HepG2 (cell line): Measurements from ENCODE around the gene ASMT. TPM values are rescaled to one million over a fixed set of nuclear protein-coding genes. Genes with fewer than 3 reads are reported as not detected.

Experiments used
- ATAC-seq: fragments of 200-7000 bp; cut with Tn5 transposase; 3 replicates; pipeline ENCODE4 v1.9.1; 2020; ENCODE audit warnings: mild to moderate bottlenecking, moderate library complexity
- BruUV-seq: library from RNA; stranded (reverse); fragments of 400-500 nt; replicated peaks from 2 replicates; lab custom pipeline; 2021; lab: Mats Ljungman, UMichigan
- CTCF ChIA-PET: fragments of 300-600 bp; formaldehyde crosslinking; extraction: SDS; loops from one replicate; lab custom pipeline; 2021; ENCODE audit warnings: low total read pairs, inconsistent platforms, low intra/inter-chr PET ratio; lab: Yijun Ruan, JAX
- POLR2A ChIA-PET: fragments of 350-600 bp; sonication (Branson Sonifier 250); formaldehyde crosslinking; loops from one replicate; lab custom pipeline; 2020; ENCODE audit warnings: antibody characterized with exemption, inconsistent platforms; lab: Yijun Ruan, JAX
- DNase-seq: peaks from one replicate; pipeline ENCODE4 v3.0.0-alpha.2; 2015; ENCODE audit warnings: low spot score
- FAIRE-seq: peaks from 3 replicates; lab custom pipeline; 2011; peaks lifted over from hg19 to GRCh38; lab: Jason Lieb, UNC
- H2AFZ ChIP-seq: one replicate; pipeline ENCODE4 v1.6.1; 2011; ENCODE audit warnings: low read length, inconsistent platforms
- H3K27ac ChIP-seq: fragments of 300-600 bp; 3 replicates; pipeline ENCODE4 v1.8.0; 2011; ENCODE audit warnings: mixed run types, mild to moderate bottlenecking, mixed read lengths, low read length, inconsistent platforms; ENCODE audit not compliant: insufficient read depth; ENCODE audit errors: extremely low read length
- H3K27me3 ChIP-seq, 2 experiments: fragments of 200-600 bp in 1 of 2; 2 replicates in 1 of 2; 3 replicates in 1 of 2; pipeline versions ENCODE4 v1.6.0 to v1.8.0; 2011; ENCODE audit warnings: low read length in 2 of 2, mild to moderate bottlenecking in 2 of 2, moderate library complexity in 2 of 2, inconsistent platforms in 1 of 2; ENCODE audit not compliant: insufficient read depth in 2 of 2, control insufficient read depth in 1 of 2
- H3K36me3 ChIP-seq, 2 experiments: fragments of 200-600 bp in 1 of 2; replicated peaks in 1 of 2; 2 replicates in 1 of 2; 3 replicates in 1 of 2; pipeline versions ENCODE4 v1.5.1 to v1.8.0; 2011; ENCODE audit warnings: low read length in 2 of 2, inconsistent platforms in 1 of 2; ENCODE audit not compliant: insufficient read depth in 2 of 2, control insufficient read depth in 1 of 2
- H3K4me1 ChIP-seq: 2 replicates; pipeline ENCODE4 v1.5.1; 2012; ENCODE audit warnings: low read length, inconsistent platforms; ENCODE audit not compliant: insufficient read depth
- H3K4me2 ChIP-seq: 2 replicates; pipeline ENCODE4 v1.6.0; 2011; ENCODE audit warnings: low read depth, low read length, inconsistent platforms
- H3K4me3 ChIP-seq, 3 experiments: fragments of 200-600 bp in 1 of 3; sonication (generic), shearing (Covaris generic) in 1 of 3; replicated peaks in 1 of 3; 2 replicates each; pipeline ENCODE4 v1.5.1; 2011 to 2016; ENCODE audit warnings: low read length in 3 of 3, inconsistent platforms in 2 of 3, low read depth in 2 of 3, mild to moderate bottlenecking in 2 of 3, control low read depth in 1 of 3, mixed read lengths in 1 of 3; ENCODE audit not compliant: insufficient read depth in 1 of 3
- H3K79me2 ChIP-seq: one replicate; pipeline ENCODE4 v1.6.1; 2011; ENCODE audit warnings: low read length, inconsistent platforms; ENCODE audit not compliant: insufficient read depth
- H3K9ac ChIP-seq: 2 replicates; pipeline ENCODE4 v1.6.0; 2011; ENCODE audit warnings: mild to moderate bottlenecking, low read depth, low read length, inconsistent platforms; ENCODE audit not compliant: insufficient read depth
- H3K9me3 ChIP-seq: 2 replicates; pipeline ENCODE4 v1.5.1; 2012; ENCODE audit warnings: mild to moderate bottlenecking, low read length
- H4K20me1 ChIP-seq: 2 replicates; pipeline ENCODE4 v1.6.0; 2011; ENCODE audit warnings: inconsistent platforms, mild to moderate bottlenecking, low read length, moderate library complexity; ENCODE audit not compliant: insufficient read depth
- CHD2 ChIP-seq: IDR thresholded peaks from 2 replicates; pipeline ENCODE4 v1.6.1; 2011; ENCODE audit warnings: low read depth, low read length, improper control_type of control experiment
- DMAP1 ChIP-seq: IDR thresholded peaks from 2 replicates; pipeline ENCODE4 v1.6.1; 2016
- ESRRA ChIP-seq: sonication (generic); formaldehyde crosslinking; IDR thresholded peaks from 2 replicates; pipeline ENCODE4 v1.5.1; 2020; ENCODE audit warnings: mild to moderate bottlenecking, low read depth, missing genetic modification reagents
- FOXJ3 ChIP-seq: sonication (generic); formaldehyde crosslinking; IDR thresholded peaks from 2 replicates; pipeline ENCODE4 v1.4.0; 2020; ENCODE audit warnings: missing genetic modification reagents, mild to moderate bottlenecking, borderline replicate concordance
- KLF16 ChIP-seq, 2 experiments: sonication (generic) in 1 of 2; formaldehyde crosslinking in 1 of 2; IDR thresholded peaks; 2 replicates each; pipeline versions ENCODE4 v1.6.1 to v1.8.0; 2016 to 2023; ENCODE audit warnings: missing genetic modification reagents in 2 of 2, missing compliant biosample characterization in 1 of 2
- LCORL ChIP-seq, 2 experiments: fragments of 450-650 bp in 1 of 2; sonication (generic) in 1 of 2; formaldehyde crosslinking in 1 of 2; IDR thresholded peaks; 2 replicates each; pipeline versions ENCODE4 v1.5.0 to v1.6.1; 2017 to 2020; ENCODE audit warnings: antibody characterized with exemption in 1 of 2, missing genetic modification reagents in 1 of 2
- XRCC5 ChIP-seq: fragments of 200-400 bp; formaldehyde crosslinking; optimal IDR thresholded peaks from 2 replicates; pipeline ENCODE3; 2017; ENCODE audit warnings: mild to moderate bottlenecking, low read length
- ZBTB7B ChIP-seq: sonication (generic); formaldehyde crosslinking; IDR thresholded peaks from 2 replicates; pipeline ENCODE4 v1.4.0; 2020; ENCODE audit warnings: missing genetic modification reagents
- ZFP36L1 ChIP-seq: sonication (generic); formaldehyde crosslinking; IDR thresholded peaks from 2 replicates; pipeline ENCODE4 v1.8.0; 2022; ENCODE audit warnings: mild to moderate bottlenecking, missing genetic modification reagents, moderate library complexity
- ZNF589 ChIP-seq: sonication (generic); formaldehyde crosslinking; conservative IDR thresholded peaks from 2 replicates; pipeline ENCODE4 v1.8.0; 2022; ENCODE audit warnings: mild to moderate bottlenecking, moderate library complexity, missing genetic modification reagents
- ZNF644 ChIP-seq: IDR thresholded peaks from 2 replicates; pipeline ENCODE4 v1.6.1; 2016; ENCODE audit warnings: low read depth
- ZNF75D ChIP-seq: sonication (generic); formaldehyde crosslinking; IDR thresholded peaks from 2 replicates; pipeline ENCODE4 v1.8.1; 2023; ENCODE audit warnings: missing genetic modification reagents, mild to moderate bottlenecking, borderline replicate concordance
- WGBS: methylation state at CpG from one replicate; pipeline ENCODE4 v1.1.6; 2017; ENCODE audit warnings: low lambda C conversion rate; 5-methylcytosine and 5-hydroxymethylcytosine counted together
- in situ Hi-C: cut with HindIII; loops from 2 replicates; pipeline ENCODE4 v1.10.0; 2017; ENCODE audit warnings: low pct_unique_long_range_greater_than_20kb; ENCODE audit not compliant: extremely low pct_ligation_motif_present
- intact Hi-C: fragments of 100-400 bp; cut with micrococcal nuclease; formaldehyde crosslinking; loops from one replicate; pipeline ENCODE4 v1.10.0; 2022; ENCODE audit not compliant: unreplicated experiment
- polyA plus RNA-seq, 8 experiments: library from polyadenylated mRNA; depleted of rRNA in 3 of 8; stranded (reverse) in 7 of 8; unstranded in 1 of 8; fragments of >200 nt; fragmentation: Illumina TruSeq in 4 of 8; extraction: Trizol in 4 of 8; gene quantifications; 2 replicates each; pipeline versions ENCODE4 v1.2.1 to v1.2.3, GENCODE V29; 2011 to 2016; ENCODE audit warnings: low read depth in 4 of 8, missing spikeins in 1 of 8, mixed read lengths in 1 of 8; ENCODE audit not compliant: insufficient read depth in 1 of 8
- total RNA-seq, 5 experiments: library from RNA; depleted of rRNA; stranded (reverse); fragments of >200 nt; fragmentation: Illumina TruSeq; extraction: Trizol; gene quantifications; 2 replicates each; pipeline ENCODE4 v1.2.3, GENCODE V29; 2016; ENCODE audit warnings: low read depth in 1 of 5
- TF ChIP-seq, protein P1 (sequence below): sonication (generic); formaldehyde crosslinking; IDR thresholded peaks from 2 replicates; pipeline ENCODE4 v1.4.0; 2020; ENCODE audit warnings: missing genetic modification reagents; ENCODE audit errors: not compliant biosample characterization
- TF ChIP-seq, protein P2 (sequence below): sonication (generic); formaldehyde crosslinking; IDR thresholded peaks from 2 replicates; pipeline ENCODE4 v1.8.1; 2023; ENCODE audit warnings: mild to moderate bottlenecking, moderate library complexity, missing genetic modification reagents
- TF ChIP-seq, protein P3 (sequence below): IDR thresholded peaks from 2 replicates; pipeline ENCODE4 v1.6.1; 2016; ENCODE audit warnings: control low read depth
- TF ChIP-seq, protein P4 (sequence below): sonication (generic); formaldehyde crosslinking; IDR thresholded peaks from 2 replicates; pipeline ENCODE4 v1.4.0; 2020; ENCODE audit warnings: missing genetic modification reagents, borderline replicate concordance

Gene ASMT
- total and polyA plus RNA-seq, 2 of the 13 experiments (the other 11 are each of a cell fraction or from before 2014, with no cell fraction given) = 0.04 TPM; not detected in 1

DNA sequence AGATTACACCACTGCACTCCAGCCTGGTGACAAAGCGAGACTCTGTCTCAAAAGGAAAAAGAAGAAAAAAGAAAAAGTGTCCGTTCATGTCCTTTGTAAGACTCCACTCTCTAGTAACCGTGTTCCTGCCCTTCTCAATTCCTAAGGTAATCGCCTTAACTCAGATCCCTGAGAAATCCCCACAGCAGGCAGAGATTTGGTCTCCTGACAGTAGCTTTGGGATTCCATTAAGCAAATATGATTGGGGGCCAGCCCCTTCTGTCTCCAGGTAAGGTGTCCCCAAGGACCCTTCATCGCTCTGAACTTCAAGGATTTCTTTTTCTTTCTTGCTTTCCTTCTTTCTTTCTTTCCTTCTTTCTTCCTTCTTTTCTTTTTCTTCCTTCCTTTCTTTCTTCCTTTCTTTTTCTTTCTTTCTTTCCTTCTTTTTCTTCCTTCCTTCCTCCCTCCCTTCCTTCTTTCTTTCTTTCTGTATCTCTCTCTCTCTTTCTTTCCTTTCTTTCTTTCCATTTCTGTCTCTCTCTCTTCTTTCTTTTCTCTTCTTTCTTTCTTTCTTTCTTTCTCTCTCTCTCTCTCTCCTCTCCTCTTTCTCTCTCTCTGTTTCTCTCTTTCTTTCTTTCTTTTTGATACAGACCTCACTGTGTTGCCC, 2.1 kb upstream of the ASMT start:
- Histone ChIP-seq H3K4me1 (0 out of 2 replicates have a peak, but pooled peaks cover 8% of the 10 kb centered on the region), H3K79me2 (no peaks in the 10 kb centered on the region), H3K4me2 (no peak overlapping the region), H3K36me3 (no peaks in the 10 kb centered on the region), H2AFZ (no peak overlapping the region), H4K20me1 (no peaks in the 10 kb centered on the region), H3K9ac (no peak overlapping the region), H3K27me3 (0 out of 5 replicates have a peak, but pooled peaks cover 0 to 2% of the 10 kb centered on the region in 2 experiments), H3K4me3 (no peak overlapping the region), H3K27ac (no peak overlapping the region), H3K9me3 (no peaks in the 10 kb centered on the region)
- POLR2A ChIA-PET = no interaction called here
- ATAC-seq (no peak), DNase-seq (no peak), FAIRE-seq (no peak)
- CTCF ChIA-PET = no interaction called here
- no TSS peak for BruUV-seq
- WGBS = 66% methylated on average over 5 of the region's 5 CpGs
- intact Hi-C loops (no loop called here), in situ Hi-C loops (no loop called here)
- TF ChIP-seq ZNF589 (CRISPR knock-in tag) (no peak), XRCC5 (no peak), LCORL (IDR thresholded peaks at IDR 0.05) (no peak), LCORL (CRISPR knock-in tag; IDR thresholded peaks at IDR 0.05) (no peak), DMAP1 (no peak), KLF16 (CRISPR knock-in tag; IDR thresholded peaks at IDR 0.05) (no peak), ZNF644 (CRISPR knock-in tag) (no peak), ZBTB7B (CRISPR knock-in tag) (no peak), ZNF75D (CRISPR knock-in tag) (no peak), ZFP36L1 (CRISPR knock-in tag) (no peak), ESRRA (CRISPR knock-in tag) (no peak), FOXJ3 (no peak), CHD2 (no peak)
- TF ChIP-seq, protein P1, sequence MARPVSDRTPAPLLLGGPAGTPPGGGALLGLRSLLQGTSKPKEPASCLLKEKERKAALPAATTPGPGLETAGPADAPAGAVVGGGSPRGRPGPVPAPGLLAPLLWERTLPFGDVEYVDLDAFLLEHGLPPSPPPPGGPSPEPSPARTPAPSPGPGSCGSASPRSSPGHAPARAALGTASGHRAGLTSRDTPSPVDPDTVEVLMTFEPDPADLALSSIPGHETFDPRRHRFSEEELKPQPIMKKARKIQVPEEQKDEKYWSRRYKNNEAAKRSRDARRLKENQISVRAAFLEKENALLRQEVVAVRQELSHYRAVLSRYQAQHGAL (CRISPR knock-in tag) = no peak
- TF ChIP-seq, protein P2, sequence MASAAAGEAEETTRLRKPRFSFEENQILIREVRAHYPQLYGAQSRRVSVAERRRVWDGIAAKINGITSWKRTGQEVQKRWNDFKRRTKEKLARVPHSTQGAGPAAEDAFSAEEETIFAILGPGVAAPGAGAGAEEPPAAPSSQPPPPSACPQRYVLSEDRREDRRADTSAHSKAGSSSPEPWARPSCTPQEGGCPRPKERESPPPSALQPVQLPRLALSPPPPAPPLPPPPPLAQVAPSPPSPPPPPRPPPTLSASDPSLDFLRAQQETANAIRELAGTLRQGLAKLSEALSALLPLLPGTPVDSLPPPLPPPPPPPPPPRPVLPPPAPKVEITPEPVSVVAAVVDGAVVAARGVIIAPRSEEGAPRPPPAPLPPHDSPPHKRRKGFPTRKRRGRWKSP (CRISPR knock-in tag) = no peak
- TF ChIP-seq, protein P3, sequence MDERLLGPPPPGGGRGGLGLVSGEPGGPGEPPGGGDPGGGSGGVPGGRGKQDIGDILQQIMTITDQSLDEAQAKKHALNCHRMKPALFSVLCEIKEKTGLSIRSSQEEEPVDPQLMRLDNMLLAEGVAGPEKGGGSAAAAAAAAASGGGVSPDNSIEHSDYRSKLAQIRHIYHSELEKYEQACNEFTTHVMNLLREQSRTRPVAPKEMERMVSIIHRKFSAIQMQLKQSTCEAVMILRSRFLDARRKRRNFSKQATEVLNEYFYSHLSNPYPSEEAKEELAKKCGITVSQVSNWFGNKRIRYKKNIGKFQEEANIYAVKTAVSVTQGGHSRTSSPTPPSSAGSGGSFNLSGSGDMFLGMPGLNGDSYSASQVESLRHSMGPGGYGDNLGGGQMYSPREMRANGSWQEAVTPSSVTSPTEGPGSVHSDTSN (CRISPR knock-in tag) = no peak
- TF ChIP-seq, protein P4, sequence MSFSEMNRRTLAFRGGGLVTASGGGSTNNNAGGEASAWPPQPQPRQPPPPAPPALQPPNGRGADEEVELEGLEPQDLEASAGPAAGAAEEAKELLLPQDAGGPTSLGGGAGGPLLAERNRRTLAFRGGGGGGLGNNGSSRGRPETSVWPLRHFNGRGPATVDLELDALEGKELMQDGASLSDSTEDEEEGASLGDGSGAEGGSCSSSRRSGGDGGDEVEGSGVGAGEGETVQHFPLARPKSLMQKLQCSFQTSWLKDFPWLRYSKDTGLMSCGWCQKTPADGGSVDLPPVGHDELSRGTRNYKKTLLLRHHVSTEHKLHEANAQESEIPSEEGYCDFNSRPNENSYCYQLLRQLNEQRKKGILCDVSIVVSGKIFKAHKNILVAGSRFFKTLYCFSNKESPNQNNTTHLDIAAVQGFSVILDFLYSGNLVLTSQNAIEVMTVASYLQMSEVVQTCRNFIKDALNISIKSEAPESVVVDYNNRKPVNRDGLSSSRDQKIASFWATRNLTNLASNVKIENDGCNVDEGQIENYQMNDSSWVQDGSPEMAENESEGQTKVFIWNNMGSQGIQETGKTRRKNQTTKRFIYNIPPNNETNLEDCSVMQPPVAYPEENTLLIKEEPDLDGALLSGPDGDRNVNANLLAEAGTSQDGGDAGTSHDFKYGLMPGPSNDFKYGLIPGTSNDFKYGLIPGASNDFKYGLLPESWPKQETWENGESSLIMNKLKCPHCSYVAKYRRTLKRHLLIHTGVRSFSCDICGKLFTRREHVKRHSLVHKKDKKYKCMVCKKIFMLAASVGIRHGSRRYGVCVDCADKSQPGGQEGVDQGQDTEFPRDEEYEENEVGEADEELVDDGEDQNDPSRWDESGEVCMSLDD (CRISPR knock-in tag) = no peak
